Esophagus squamous epithelium (tissue), 5 donors: ENCODE data around the gene RNF130. TPM values are rescaled to one million over a fixed set of nuclear protein-coding genes. Genes with fewer than 3 reads are reported as not detected.

Experiments used
- DNase-seq: peaks from one replicate; lab custom pipeline; 2025; lab: John Stamatoyannopoulos, UW
- H3K27ac ChIP-seq, 4 donors: fragments of 200-600 bp; sonication (generic); one replicate each; pipeline ENCODE4 v1.5.1; 2016 to 2019; ENCODE audit warnings: mild to moderate bottlenecking in 1 of 4
- H3K27me3 ChIP-seq, 4 donors: fragments of 200-600 bp; sonication (generic); 1 replicate in 3 of 4; 2 replicates in 1 of 4; pipeline versions ENCODE4 v1.5.1 to v1.6.0; 2017 to 2021; ENCODE audit warnings: antibody characterized with exemption in 1 of 4
- H3K36me3 ChIP-seq, 3 donors: fragments of 200-600 bp; sonication (generic); one replicate each; pipeline ENCODE4 v1.5.1; 2016 to 2019
- H3K4me1 ChIP-seq, 3 donors: fragments of 200-600 bp; sonication (generic); one replicate each; pipeline ENCODE4 v1.5.1; 2017 to 2019
- H3K4me3 ChIP-seq, 4 donors: fragments of 200-600 bp; sonication (generic); 1 replicate in 3 of 4; 2 replicates in 1 of 4; pipeline ENCODE4 v1.5.1; 2016 to 2019; ENCODE audit warnings: mild to moderate bottlenecking in 2 of 4, moderate library complexity in 1 of 4
- H3K9me3 ChIP-seq, 3 donors: fragments of 200-600 bp; sonication (generic); one replicate each; pipeline ENCODE4 v1.5.1; 2016 to 2019
- POLR2A ChIP-seq, 4 donors: fragments of 450-650 bp; IDR thresholded peaks; one replicate each; pipeline ENCODE4 v1.6.1; 2017; ENCODE audit warnings: antibody characterized with exemption in 4 of 4, mild to moderate bottlenecking in 4 of 4, moderate library complexity in 3 of 4
- WGBS, 2 donors: methylation state at CpG; one replicate each; pipeline ENCODE4 v1.1.5; 2018; 5-methylcytosine and 5-hydroxymethylcytosine counted together
- intact Hi-C: fragments of 100-400 bp; cut with DNase I; formaldehyde crosslinking; loops from one replicate; pipeline ENCODE4 v1.15.0; 2022
- total RNA-seq, 4 donors: library from RNA; depleted of rRNA; stranded (reverse); fragments of >200 nt; gene quantifications; one replicate each; pipeline ENCODE4 v1.1.0, GENCODE V29; 2016
- TF ChIP-seq, protein P1 (sequence below), 6 experiments: fragments of 450-650 bp in 4 of 6; fragments of 200-600 bp in 2 of 6; sonication (generic) in 2 of 6; IDR thresholded peaks; one replicate each; pipeline ENCODE4 v1.5.1; 2016 to 2019; ENCODE audit warnings: antibody characterized with exemption in 6 of 6, mild to moderate bottlenecking in 4 of 6, moderate library complexity in 4 of 6
- donor health status: DM: yes; HTN: yes; CAD: no.

Gene RNF130
- total RNA-seq, 4 donors from 2014 or later = 9.1 to 54.6 (median 19.1) TPM

DNA sequence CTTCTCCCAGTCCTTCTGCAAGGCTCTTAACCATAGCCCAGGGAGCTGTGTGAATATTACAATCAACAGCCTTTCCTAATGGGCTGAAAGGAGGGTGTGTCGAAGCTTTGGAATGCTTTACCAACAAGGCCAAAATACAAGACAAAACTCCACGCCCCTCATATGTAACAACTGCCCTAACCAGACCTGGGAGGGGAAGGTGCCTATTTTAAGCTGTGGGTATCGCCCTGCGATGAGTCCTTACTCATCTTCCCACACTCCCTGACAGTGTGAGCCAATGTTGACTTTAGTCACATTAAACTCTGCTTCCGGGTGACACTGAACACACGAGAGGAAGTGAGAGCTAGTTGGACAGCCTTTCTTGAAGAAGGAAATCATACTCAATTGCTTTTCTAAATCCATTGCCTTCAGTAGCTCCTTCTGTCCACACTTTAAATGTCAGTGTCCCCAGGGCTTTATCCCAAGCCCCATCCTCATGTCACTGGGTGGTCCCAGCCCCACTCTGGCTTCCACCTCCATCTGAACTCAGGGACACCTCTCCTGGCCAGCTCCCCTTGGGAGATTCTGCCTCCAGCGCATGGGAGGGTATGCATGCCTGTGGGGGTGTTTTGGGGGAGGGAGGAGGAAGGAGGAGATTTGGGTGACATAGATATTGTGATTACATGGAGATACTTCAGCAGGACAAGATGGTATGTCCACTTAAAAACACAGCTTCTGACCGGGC is 157.4 kb downstream of the RNF130 start:
- TF ChIP-seq POLR2A (IDR thresholded peaks at IDR 0.05) = no peak
- TF ChIP-seq, protein P1, sequence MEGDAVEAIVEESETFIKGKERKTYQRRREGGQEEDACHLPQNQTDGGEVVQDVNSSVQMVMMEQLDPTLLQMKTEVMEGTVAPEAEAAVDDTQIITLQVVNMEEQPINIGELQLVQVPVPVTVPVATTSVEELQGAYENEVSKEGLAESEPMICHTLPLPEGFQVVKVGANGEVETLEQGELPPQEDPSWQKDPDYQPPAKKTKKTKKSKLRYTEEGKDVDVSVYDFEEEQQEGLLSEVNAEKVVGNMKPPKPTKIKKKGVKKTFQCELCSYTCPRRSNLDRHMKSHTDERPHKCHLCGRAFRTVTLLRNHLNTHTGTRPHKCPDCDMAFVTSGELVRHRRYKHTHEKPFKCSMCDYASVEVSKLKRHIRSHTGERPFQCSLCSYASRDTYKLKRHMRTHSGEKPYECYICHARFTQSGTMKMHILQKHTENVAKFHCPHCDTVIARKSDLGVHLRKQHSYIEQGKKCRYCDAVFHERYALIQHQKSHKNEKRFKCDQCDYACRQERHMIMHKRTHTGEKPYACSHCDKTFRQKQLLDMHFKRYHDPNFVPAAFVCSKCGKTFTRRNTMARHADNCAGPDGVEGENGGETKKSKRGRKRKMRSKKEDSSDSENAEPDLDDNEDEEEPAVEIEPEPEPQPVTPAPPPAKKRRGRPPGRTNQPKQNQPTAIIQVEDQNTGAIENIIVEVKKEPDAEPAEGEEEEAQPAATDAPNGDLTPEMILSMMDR (IDR thresholded peaks at IDR 0.05) = no peak
- H3K9me3 ChIP-seq = no peaks in the 10 kb centered on the region
- H3K27me3 ChIP-seq = no peaks in the 10 kb centered on the region
- intact Hi-C loops = no loop called here
- H3K4me3 ChIP-seq = no peak overlapping the region
- H3K4me1 ChIP-seq = peaks cover 0 to 37% (median 11%) of the 10 kb centered on the region in 3 donors
- H3K36me3 ChIP-seq = no peaks in the 10 kb centered on the region
- WGBS, 2 donors = 31 to 40% methylated on average over 5 to 6 of the region's 8 CpGs
- peak overlapping the region; percentile 83 to 90 (median 84) for H3K27ac ChIP-seq
- no peak for DNase-seq

DNA sequence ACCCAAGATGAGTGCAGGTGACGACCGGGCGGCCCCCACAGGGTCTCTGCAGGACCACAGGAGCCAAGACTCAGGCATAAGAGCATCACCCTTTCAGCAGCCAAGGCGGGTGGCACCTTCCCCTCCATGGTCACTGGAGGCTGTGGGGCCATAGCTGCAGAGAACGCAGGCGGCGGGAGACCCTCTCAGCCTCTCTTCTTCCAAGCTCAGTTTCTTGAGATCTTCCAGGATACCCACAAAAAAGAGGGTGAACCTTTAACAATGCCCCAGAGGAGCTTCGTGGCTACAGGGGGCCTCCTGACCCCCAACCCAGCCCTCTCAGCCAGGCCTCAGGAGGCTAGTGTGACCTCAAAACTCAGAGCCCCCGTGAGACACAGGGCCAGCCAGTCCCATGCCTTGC is 158.1 kb downstream of the RNF130 start:
- DNase-seq = no peak
- no peaks in the 10 kb centered on the region for H3K36me3 ChIP-seq
- intact Hi-C loops = no loop called here
- peak overlapping the region; percentile 68 to 90 (median 79) for H3K27ac ChIP-seq
- no peak overlapping the region for H3K4me3 ChIP-seq
- H3K9me3 ChIP-seq = no peaks in the 10 kb centered on the region
- H3K4me1 ChIP-seq = peaks cover 1 to 43% (median 14%) of the 10 kb centered on the region in 3 donors
- H3K27me3 ChIP-seq = no peaks in the 10 kb centered on the region
- 60 to 75% methylated on average over 1 to 9 of the region's 9 CpGs for WGBS, 2 donors
- TF ChIP-seq, protein P1 (IDR thresholded peaks at IDR 0.05) = no peak
- TF ChIP-seq POLR2A (IDR thresholded peaks at IDR 0.05) = no peak

DNA sequence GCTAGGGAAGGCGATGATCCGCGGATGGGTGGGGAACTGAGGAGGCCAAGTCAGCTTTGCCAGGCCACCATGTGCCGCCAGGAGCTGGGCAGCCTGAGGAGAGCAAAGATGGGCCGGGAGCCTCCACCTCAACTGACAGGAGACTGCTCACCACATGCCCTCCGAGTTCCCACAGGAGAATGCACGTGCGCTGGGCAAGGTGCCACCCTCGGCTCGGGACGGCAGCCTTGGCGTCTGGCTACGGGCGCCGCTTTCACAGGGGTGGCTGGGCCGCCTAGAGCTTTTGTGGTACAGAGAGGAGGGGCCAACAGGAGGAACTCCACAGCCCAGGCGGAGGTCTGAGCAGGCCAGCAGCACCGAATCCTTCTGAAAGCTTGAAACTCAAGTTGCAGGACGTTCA is 158.6 kb downstream of the RNF130 start:
- Histone ChIP-seq H3K4me3 (no peak overlapping the region), H3K36me3 (no peaks in the 10 kb centered on the region), H3K27me3 (no peaks in the 10 kb centered on the region), H3K27ac (peak overlapping the region in 3 of 4 donors; percentile 68 to 90 (median 73)), H3K9me3 (no peaks in the 10 kb centered on the region), H3K4me1 (peaks cover 6 to 48% (median 19%) of the 10 kb centered on the region in 3 donors)
- TF ChIP-seq, protein P1 (IDR thresholded peaks at IDR 0.05) = no peak
- no peak for TF ChIP-seq POLR2A (IDR thresholded peaks at IDR 0.05)
- no peak for DNase-seq
- 47 to 68% methylated on average over 13 to 15 of the region's 19 CpGs for WGBS, 2 donors
- intact Hi-C loops = no loop called here

DNA sequence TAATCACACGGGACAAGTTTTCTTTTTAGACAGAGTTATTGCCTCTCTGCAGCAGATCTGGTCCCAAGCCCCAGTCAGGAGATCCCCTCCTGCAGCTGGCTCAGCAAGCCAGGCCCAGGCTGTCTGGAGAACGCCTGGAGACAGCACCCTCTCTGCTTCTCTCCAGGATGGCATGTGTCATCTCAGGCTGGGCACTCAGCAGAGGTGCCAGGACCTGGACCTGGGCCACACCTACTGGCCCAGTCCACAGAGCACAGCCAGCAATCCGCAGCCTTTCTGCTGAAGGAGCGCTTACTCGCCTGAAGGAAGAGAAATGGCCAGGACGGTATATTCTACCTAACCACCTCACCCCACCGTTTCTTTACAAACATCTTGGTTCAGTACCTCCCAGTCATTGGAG is 159.2 kb downstream of the RNF130 start:
- Histone ChIP-seq H3K4me1 (peaks cover 7 to 49% (median 20%) of the 10 kb centered on the region in 3 donors), H3K27me3 (no peaks in the 10 kb centered on the region), H3K36me3 (no peaks in the 10 kb centered on the region), H3K9me3 (no peaks in the 10 kb centered on the region), H3K27ac (peak overlapping the region in 3 of 4 donors; percentile 68 to 90 (median 73)), H3K4me3 (no peak overlapping the region)
- TF ChIP-seq, protein P1 (IDR thresholded peaks at IDR 0.05) = no peak
- no peak for TF ChIP-seq POLR2A (IDR thresholded peaks at IDR 0.05)
- intact Hi-C loops = no loop called here
- WGBS, 2 donors = 68 to 80% methylated on average over 6 to 7 of the region's 7 CpGs
- DNase-seq = no peak

DNA sequence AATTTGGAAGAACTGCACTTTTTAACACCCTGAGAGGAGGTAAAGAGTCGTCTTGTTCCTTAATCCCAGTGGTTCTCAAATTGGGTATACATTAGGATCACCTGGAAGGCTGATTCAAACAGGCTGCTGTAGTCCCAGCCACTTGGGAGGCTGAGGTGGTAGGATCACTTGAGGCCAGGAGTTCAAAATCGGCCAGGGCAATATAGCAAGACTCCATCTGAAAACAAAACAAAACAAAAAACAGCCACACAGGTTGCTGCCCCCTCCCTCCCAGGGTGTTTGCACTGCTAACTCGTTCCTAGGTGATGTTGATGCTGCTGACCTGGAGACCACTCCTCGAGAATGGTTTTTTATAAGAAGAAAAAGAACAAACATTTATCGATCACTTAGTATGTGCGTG is 162.3 kb downstream of the RNF130 start:
- H3K27ac ChIP-seq = no peak overlapping the region
- no peak for TF ChIP-seq POLR2A (IDR thresholded peaks at IDR 0.05)
- TF ChIP-seq, protein P1 (IDR thresholded peaks at IDR 0.05) = no peak
- WGBS, 2 donors = 80 to 95% methylated on average over 6 of the region's 6 CpGs
- H3K36me3 ChIP-seq = peaks cover 0 to 9% (median 7%) of the 10 kb centered on the region in 3 donors
- intact Hi-C loops = loop anchor here (5.0 kb wide), 1 partner anchor 112 kb away; no protein-coding TSS in a partner anchor
- no peak overlapping the region for H3K4me3 ChIP-seq
- H3K4me1 ChIP-seq = peaks cover 18 to 50% (median 30%) of the 10 kb centered on the region in 3 donors
- no peak for DNase-seq
- H3K9me3 ChIP-seq = no peaks in the 10 kb centered on the region
- no peaks in the 10 kb centered on the region for H3K27me3 ChIP-seq
